GM12892 (cell line): ENCODE results near the gene ASH1L.

Source experiments
- POLR2A ChIP-seq: IDR thresholded peaks from 2 replicates; pipeline ENCODE4 v1.6.1; 2011; ENCODE audit warnings: low read depth, low read length, control low read depth
- POLR2AphosphoS5 ChIP-seq: IDR thresholded peaks from 2 replicates; pipeline ENCODE4 v1.6.1; 2011; ENCODE audit warnings: low read depth, low read length, control low read depth

GRCh38 chr1:155322571-155322952 lies 240.0 kb downstream of the ASH1L start:
- TF ChIP-seq POLR2A (no peak), POLR2AphosphoS5 (no peak)
